Central memory CD8-positive, alpha-beta T cell (primary cell): ENCODE data around the gene GCKR.
A peak's percentile ranks its signal among the peaks of the same experiment; 100 is the strongest.

Source experiments
- ATAC-seq: fragments of 150-1000 bp; cut with Tn5 transposase; replicated peaks from 2 replicates; pipeline ENCODE4 v1.10.0; 2022; ENCODE audit warnings: mild to moderate bottlenecking, moderate FRiP score, moderate number of reproducible peaks; ENCODE audit not compliant: poor library complexity, severe bottlenecking; ENCODE audit errors: extremely low read depth
- DNase-seq, 2 donors: peaks; one replicate each; pipeline ENCODE4 v3.0.0; 2021; ENCODE audit warnings: low spot score in 2 of 2
- H3K27ac Mint-ChIP-seq: one replicate; pipeline ENCODE4 v1.8.0; 2022; ENCODE audit warnings: low read depth, mild to moderate bottlenecking, moderate library complexity, mixed read lengths
- H3K27me3 Mint-ChIP-seq: one replicate; pipeline ENCODE4 v1.8.0; 2022; ENCODE audit warnings: mixed read lengths
- H3K36me3 Mint-ChIP-seq: one replicate; pipeline ENCODE4 v1.8.0; 2022; ENCODE audit warnings: mild to moderate bottlenecking, moderate library complexity, mixed read lengths; ENCODE audit not compliant: insufficient read depth
- H3K4me1 Mint-ChIP-seq: one replicate; pipeline ENCODE4 v1.8.0; 2022; ENCODE audit warnings: mixed read lengths
- H3K4me3 Mint-ChIP-seq: one replicate; pipeline ENCODE4 v1.8.0; 2022; ENCODE audit warnings: mild to moderate bottlenecking, moderate library complexity, mixed read lengths
- H3K9me3 Mint-ChIP-seq: one replicate; pipeline ENCODE4 v1.8.0; 2022; ENCODE audit warnings: mixed read lengths

Gene GCKR

DNA sequence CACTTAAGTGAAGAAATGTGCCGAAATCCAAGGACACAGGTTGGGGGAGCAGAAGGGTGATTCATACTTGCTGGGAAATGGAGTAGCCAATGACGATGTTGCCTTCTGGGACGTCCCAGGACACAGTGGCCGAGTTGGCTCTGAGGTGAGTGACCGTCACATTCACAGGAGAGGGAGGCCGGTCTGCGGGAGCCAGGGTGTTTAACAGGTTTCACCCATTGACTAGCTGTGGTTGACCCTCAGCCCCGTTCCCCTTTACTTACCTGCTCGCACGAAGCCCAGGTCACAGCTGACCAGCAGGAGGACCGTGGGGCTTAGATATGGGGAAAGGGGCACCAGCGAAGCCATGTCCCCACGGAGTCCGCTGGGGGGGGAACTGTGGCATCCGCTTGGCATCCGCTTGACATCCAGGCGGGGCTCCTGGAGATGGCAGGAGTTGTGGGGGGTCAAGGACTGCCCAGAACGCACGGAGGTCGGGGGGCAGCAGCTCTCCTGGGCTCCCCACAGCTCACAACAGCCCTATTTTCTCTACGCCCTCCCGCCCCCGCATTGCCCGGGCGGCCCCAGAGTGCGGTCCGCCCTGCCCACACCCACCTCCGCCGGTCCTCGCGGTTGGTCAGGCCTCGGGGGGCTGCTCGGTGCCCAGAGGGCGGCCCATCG, 2.2 kb upstream of the GCKR start:
- Mint-ChIP-seq H3K27ac (no peak overlapping the region), H3K27me3 (peaks cover 64% of the 10 kb centered on the region), H3K4me3 (peak overlapping the region; percentile 35), H3K9me3 (no peaks in the 10 kb centered on the region), H3K36me3 (peaks cover 6% of the 10 kb centered on the region), H3K4me1 (peaks cover 18% of the 10 kb centered on the region)
- no peak for DNase-seq
- ATAC-seq = no peak

DNA sequence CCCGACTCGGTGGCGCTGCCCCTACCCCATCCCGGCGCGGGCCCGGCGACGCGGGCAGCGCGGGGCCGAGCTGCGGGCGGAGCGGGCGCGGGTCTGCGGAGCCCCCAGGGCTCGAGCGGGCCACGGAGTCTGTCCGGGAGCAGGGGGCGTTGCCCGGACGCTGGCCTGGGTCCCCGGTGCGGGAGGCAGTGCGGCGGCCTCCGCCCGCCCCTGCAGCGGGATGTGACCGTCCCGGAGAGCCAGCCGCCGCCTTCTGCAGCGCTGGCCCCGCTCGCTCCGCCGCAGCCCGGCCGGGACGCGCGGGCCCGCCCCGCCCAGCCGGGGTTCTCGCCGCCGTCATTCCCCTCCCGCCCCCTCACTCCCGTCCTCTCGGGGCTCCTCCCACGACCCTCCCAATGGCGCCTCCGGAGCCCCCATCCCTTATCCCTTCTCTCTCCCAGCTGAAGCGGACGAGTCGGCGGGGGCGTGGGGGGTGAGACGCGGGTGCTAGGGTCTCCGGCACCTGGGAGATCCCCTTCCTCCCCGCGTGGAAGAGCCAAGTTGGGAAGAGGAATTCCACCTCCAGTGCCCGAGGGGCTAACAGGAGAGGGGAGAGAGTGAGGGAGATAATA, 1.6 kb upstream of the GCKR start, which contains the start of gene FNDC4:
TSS of gene FNDC4 (minus strand) at position 257 of the 611 bp plus-strand sequence. CDS start 521 bp downstream, outside the sequence.
- Mint-ChIP-seq H3K27me3 (peaks cover 67% of the 10 kb centered on the region), H3K36me3 (peaks cover 1% of the 10 kb centered on the region), H3K4me1 (peaks cover 12% of the 10 kb centered on the region), H3K27ac (no peak within 1 kb of the TSS), H3K4me3 (peak within 1 kb of the TSS; percentile 78), H3K9me3 (no peaks in the 10 kb centered on the region)
- ATAC-seq (peak; percentile 57), DNase-seq (no peak)

- Mint-ChIP-seq H3K27ac (no peak overlapping the region), H3K9me3 (no peaks in the 10 kb centered on the region), H3K4me3 (peak overlapping the region; percentile 78), H3K4me1 (peaks cover 10% of the 10 kb centered on the region), H3K36me3 (peaks cover 1% of the 10 kb centered on the region), H3K27me3 (peaks cover 67% of the 10 kb centered on the region)
- DNase-seq = no peak
- no peak for ATAC-seq
Observed at GRCh38 chr2:27495840-27496356, 741 bp upstream of the GCKR start.

GRCh38 chr2:27497288-27497627, 619 bp downstream of the GCKR start:
- Mint-ChIP-seq H3K27me3 (peaks cover 67% of the 10 kb centered on the region), H3K4me3 (no peak overlapping the region), H3K27ac (no peak overlapping the region), H3K9me3 (no peaks in the 10 kb centered on the region), H3K4me1 (peaks cover 10% of the 10 kb centered on the region), H3K36me3 (peaks cover 1% of the 10 kb centered on the region)
- no peak for ATAC-seq
- DNase-seq = no peak

- H3K27ac Mint-ChIP-seq = no peak overlapping the region
- peaks cover 54% of the 10 kb centered on the region for H3K27me3 Mint-ChIP-seq
- H3K36me3 Mint-ChIP-seq = no peaks in the 10 kb centered on the region
Observed at GRCh38 chr2:27498975-27499374, 2.3 kb downstream of the GCKR start.

DNA sequence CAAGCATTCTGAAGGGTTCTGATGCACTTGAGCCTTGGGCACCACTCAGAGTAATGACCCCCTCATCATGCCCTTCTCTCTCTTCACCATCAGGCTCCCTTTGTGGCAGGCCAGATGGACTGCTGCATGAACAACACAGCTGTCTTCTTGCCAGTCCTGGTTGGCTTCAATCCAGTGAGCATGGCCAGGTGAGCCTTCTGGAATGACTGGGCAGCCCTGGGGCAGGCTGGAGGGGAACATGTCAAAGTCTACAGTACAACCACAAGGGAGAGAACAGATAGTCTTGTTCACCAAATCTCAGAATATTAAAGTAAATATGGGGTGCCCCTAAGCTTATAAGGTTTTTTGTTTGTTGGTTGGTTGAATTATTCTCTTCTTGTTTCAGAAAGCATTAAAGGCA, 4.4 kb downstream of the GCKR start:
- peaks cover 37% of the 10 kb centered on the region for H3K27me3 Mint-ChIP-seq
- DNase-seq (no peak), ATAC-seq (no peak)

More at GRCh38 chr2:27498975-27499374, 2.3 kb downstream of the GCKR start:
- Mint-ChIP-seq H3K4me3 (no peak overlapping the region), H3K4me1 (peaks cover 10% of the 10 kb centered on the region), H3K9me3 (no peaks in the 10 kb centered on the region)
- ATAC-seq = no peak
- DNase-seq = no peak

GRCh38 chr2:27502142-27502541, 5.5 kb downstream of the GCKR start:
- H3K27me3 Mint-ChIP-seq = peaks cover 26% of the 10 kb centered on the region
- DNase-seq (no peak), ATAC-seq (no peak)
- no peak overlapping the region for H3K27ac Mint-ChIP-seq
- H3K9me3 Mint-ChIP-seq = no peaks in the 10 kb centered on the region
- H3K4me3 Mint-ChIP-seq = no peak overlapping the region
- no peaks in the 10 kb centered on the region for H3K36me3 Mint-ChIP-seq
- H3K4me1 Mint-ChIP-seq = no peaks in the 10 kb centered on the region

More for the DNA sequence above, 4.4 kb downstream of the GCKR start:
- H3K4me1 Mint-ChIP-seq = no peaks in the 10 kb centered on the region
- H3K36me3 Mint-ChIP-seq = no peaks in the 10 kb centered on the region
- no peak overlapping the region for H3K27ac Mint-ChIP-seq
- no peak overlapping the region for H3K4me3 Mint-ChIP-seq
- H3K9me3 Mint-ChIP-seq = no peaks in the 10 kb centered on the region

DNA sequence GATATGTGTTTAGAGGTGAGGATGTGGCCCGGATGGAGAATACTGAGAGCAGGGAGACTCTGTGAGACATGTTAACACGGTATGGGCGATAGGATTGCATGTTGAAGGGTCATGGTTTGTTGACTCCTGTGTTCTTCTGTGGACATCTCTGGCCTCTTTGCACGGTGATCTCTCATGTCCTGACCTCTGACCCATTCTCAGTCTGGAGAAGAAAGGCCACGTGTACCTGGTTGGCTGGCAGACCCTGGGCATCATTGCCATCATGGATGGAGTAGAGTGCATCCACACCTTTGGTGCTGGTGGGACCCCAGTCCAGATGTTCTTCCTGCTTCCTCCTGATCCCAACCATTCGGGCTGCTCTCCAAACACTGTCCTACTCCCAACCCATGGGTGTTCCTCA, 9.9 kb downstream of the GCKR start:
- Mint-ChIP-seq H3K4me1 (no peaks in the 10 kb centered on the region), H3K27me3 (peaks cover 8% of the 10 kb centered on the region), H3K9me3 (no peaks in the 10 kb centered on the region), H3K4me3 (no peak overlapping the region), H3K36me3 (no peaks in the 10 kb centered on the region), H3K27ac (no peak overlapping the region)
- DNase-seq (no peak), ATAC-seq (no peak)

GRCh38 chr2:27507293-27507692, 10.7 kb downstream of the GCKR start:
- Mint-ChIP-seq H3K4me3 (no peak overlapping the region), H3K4me1 (no peaks in the 10 kb centered on the region), H3K27ac (no peak overlapping the region), H3K27me3 (peaks cover 8% of the 10 kb centered on the region), H3K9me3 (no peaks in the 10 kb centered on the region), H3K36me3 (no peaks in the 10 kb centered on the region)
- ATAC-seq (no peak), DNase-seq (no peak)

GRCh38 chr2:27509326-27509725, 12.7 kb downstream of the GCKR start:
- H3K36me3 Mint-ChIP-seq = no peaks in the 10 kb centered on the region
- H3K27ac Mint-ChIP-seq = no peak overlapping the region
- DNase-seq = no peak
- H3K4me3 Mint-ChIP-seq = no peak overlapping the region
- H3K9me3 Mint-ChIP-seq = no peaks in the 10 kb centered on the region
- no peaks in the 10 kb centered on the region for H3K4me1 Mint-ChIP-seq
- peaks cover 25% of the 10 kb centered on the region for H3K27me3 Mint-ChIP-seq
- ATAC-seq = no peak

DNA sequence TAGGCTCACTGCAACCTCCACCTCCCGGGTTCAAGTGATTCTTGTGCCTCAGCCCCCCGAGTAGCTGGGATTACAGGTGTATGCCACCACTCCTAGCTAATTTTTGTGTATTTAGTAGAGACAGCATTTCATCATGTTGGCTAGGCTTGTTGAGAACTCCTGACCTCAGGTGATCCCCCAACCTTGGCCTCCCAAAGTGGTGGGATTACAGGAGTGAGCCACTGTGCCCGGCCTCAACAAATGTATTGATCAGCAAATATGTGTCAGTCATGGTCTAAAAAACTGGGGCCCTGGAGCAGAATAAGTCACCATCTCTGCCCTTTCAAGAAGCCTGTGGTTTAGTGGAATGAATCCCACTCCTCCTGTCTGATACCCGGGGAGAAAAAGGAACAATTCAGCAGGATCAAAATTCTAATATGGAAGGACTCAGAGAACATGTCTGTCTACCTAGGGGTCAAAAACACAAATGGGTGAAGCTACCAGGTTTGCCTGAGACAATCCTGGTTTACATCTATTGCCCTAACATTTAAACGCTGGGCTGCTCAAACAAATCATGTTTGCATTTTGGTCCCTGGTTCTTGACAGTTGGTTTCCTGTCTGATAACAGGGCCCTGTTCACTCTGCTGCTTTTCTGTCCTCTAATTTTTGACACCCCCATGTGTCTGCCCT, 21.6 kb downstream of the GCKR start:
- Mint-ChIP-seq H3K27me3 (peaks cover 54% of the 10 kb centered on the region), H3K27ac (no peak overlapping the region), H3K4me1 (no peaks in the 10 kb centered on the region), H3K36me3 (no peaks in the 10 kb centered on the region), H3K4me3 (no peak overlapping the region), H3K9me3 (no peaks in the 10 kb centered on the region)
- no peak for DNase-seq
- no peak for ATAC-seq

- DNase-seq (no peak), ATAC-seq (no peak)
- Mint-ChIP-seq H3K36me3 (no peaks in the 10 kb centered on the region), H3K27me3 (peaks cover 54% of the 10 kb centered on the region), H3K4me3 (no peak overlapping the region), H3K27ac (no peak overlapping the region), H3K9me3 (no peaks in the 10 kb centered on the region), H3K4me1 (no peaks in the 10 kb centered on the region)
Observed at GRCh38 chr2:27518782-27519113, 22.1 kb downstream of the GCKR start.

DNA sequence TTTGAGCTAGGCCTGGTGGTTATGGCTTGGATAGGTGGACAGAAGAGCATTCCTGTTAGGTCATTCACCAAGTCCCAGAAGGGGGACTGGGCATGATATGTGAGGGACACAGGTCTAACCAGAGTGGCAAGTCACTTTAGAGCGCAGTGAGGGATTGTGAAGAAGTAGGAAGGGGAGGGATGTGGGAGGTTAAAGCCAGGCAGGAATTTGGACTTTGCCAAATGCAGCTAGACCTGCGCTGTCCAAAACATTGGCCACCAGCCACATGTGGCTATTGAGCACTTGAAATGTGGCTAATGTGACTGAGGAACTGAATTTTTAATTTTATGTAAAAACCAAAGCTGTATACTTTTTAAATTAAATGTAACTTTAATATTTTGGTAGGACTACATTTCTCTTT, 23.7 kb downstream of the GCKR start:
- Mint-ChIP-seq H3K4me3 (no peak overlapping the region), H3K4me1 (no peaks in the 10 kb centered on the region), H3K27me3 (peaks cover 60% of the 10 kb centered on the region), H3K9me3 (no peaks in the 10 kb centered on the region), H3K36me3 (no peaks in the 10 kb centered on the region), H3K27ac (no peak overlapping the region)
- no peak for DNase-seq
- no peak for ATAC-seq
